T-helper 2 cell treated with Interferon-gamma antibody and Interleukin-4, amounts not matched to agents 100 ng/mL and 5 ng/mL, for 36 hours (primary cell): Measurements from ENCODE around the gene MOB3B. TPM values are rescaled to one million over a fixed set of nuclear protein-coding genes. Genes with fewer than 3 reads are reported as not detected.

Experiments used
- intact Hi-C: fragments of 100-400 bp; cut with micrococcal nuclease; formaldehyde crosslinking; loops from one replicate; pipeline ENCODE4 v1.15.1; 2023
- total RNA-seq: library from RNA; stranded (reverse); gene quantifications from 2 replicates; pipeline ENCODE4 v1.2.3, GENCODE V29; 2022

The MOB3B gene
- total RNA-seq, 1 donor from 2014 or later, result 0.34 TPM

- intact Hi-C loops, result no loop called here
These were observed 157.0 kb downstream of the MOB3B start for GRCh38 chr9:27372615-27373014.

- intact Hi-C loops, result no loop called here
These were observed 158.2 kb downstream of the MOB3B start for GRCh38 chr9:27371382-27371781.

- intact Hi-C loops, result loop anchor here (5.0 kb wide), 1 partner anchor 37 kb away; no protein-coding TSS in a partner anchor
These were observed 160.0 kb downstream of the MOB3B start for GRCh38 chr9:27369591-27369990.

- intact Hi-C loops, result loop anchor here (5.0 kb wide), 1 partner anchor 36 kb away; no protein-coding TSS in a partner anchor
These were observed 161.2 kb downstream of the MOB3B start for GRCh38 chr9:27368316-27368985.

- intact Hi-C loops, result loop anchor here (5.0 kb wide), 1 partner anchor 36 kb away; no protein-coding TSS in a partner anchor
These were observed 161.7 kb downstream of the MOB3B start for GRCh38 chr9:27367921-27368315.

GRCh38 chr9:27367175-27367798 lies 162.3 kb downstream of the MOB3B start:
- intact Hi-C loops, result loop anchor here (5.0 kb wide), 1 partner anchor 35 kb away; no protein-coding TSS in a partner anchor

GRCh38 chr9:27365707-27366376 lies 163.8 kb downstream of the MOB3B start:
- intact Hi-C loops, result loop anchor here (1.0 to 5.0 kb wide), 4 partner anchors 13 to 162 kb away; no protein-coding TSS in a partner anchor

GRCh38 chr9:27362447-27363210 lies 167.0 kb downstream of the MOB3B start:
- intact Hi-C loops, result no loop called here

- intact Hi-C loops, result no loop called here
These were observed 168.1 kb downstream of the MOB3B start for GRCh38 chr9:27361492-27361891.

- intact Hi-C loops, result no loop called here
These were observed 169.9 kb downstream of the MOB3B start for GRCh38 chr9:27359763-27360162.

- intact Hi-C loops, result no loop called here
These were observed 171.6 kb downstream of the MOB3B start for GRCh38 chr9:27358007-27358406.

- intact Hi-C loops, result no loop called here
These were observed 173.2 kb downstream of the MOB3B start for GRCh38 chr9:27356446-27356845.

- intact Hi-C loops, result no loop called here
These were observed 174.4 kb downstream of the MOB3B start for GRCh38 chr9:27355166-27355565.

- intact Hi-C loops, result loop anchor here (5.0 kb wide), 1 partner anchor 174 kb away; the partner anchor contains the start of gene MOB3B
These were observed 176.0 kb downstream of the MOB3B start for GRCh38 chr9:27353474-27354229.

- intact Hi-C loops, result loop anchor here (5.0 kb wide), 1 partner anchor 174 kb away; the partner anchor contains the start of gene MOB3B
These were observed 176.5 kb downstream of the MOB3B start for GRCh38 chr9:27353166-27353473.

GRCh38 chr9:27352457-27353165 lies 177.0 kb downstream of the MOB3B start:
- intact Hi-C loops, result loop anchor here (1.0 to 5.0 kb wide), 2 partner anchors 14 to 175 kb away; partner anchors contain the start of gene MOB3B

GRCh38 chr9:27351438-27351837 lies 178.2 kb downstream of the MOB3B start:
- intact Hi-C loops, result loop anchor here (5.0 kb wide), 1 partner anchor 176 kb away; the partner anchor contains the start of gene MOB3B

- intact Hi-C loops, result loop anchor here (5.0 kb wide), 1 partner anchor 177 kb away; the partner anchor contains the start of gene MOB3B
These were observed 179.1 kb downstream of the MOB3B start for GRCh38 chr9:27350382-27350976.

GRCh38 chr9:27349698-27350080 lies 179.9 kb downstream of the MOB3B start:
- intact Hi-C loops, result loop anchor here (5.0 kb wide), 1 partner anchor 178 kb away; the partner anchor contains the start of gene MOB3B
